Gastrocnemius medialis (tissue), 4 donors: ENCODE data around the gene ANKRD24.

ENCODE experiments used
- CTCF ChIP-seq, 5 experiments: fragments of 450-650 bp in 3 of 5; fragments of 200-600 bp in 2 of 5; sonication (generic) in 2 of 5; IDR thresholded peaks in 4 of 5; conservative IDR thresholded peaks in 1 of 5; 1 replicate in 4 of 5; 2 replicates in 1 of 5; pipeline ENCODE4 v1.5.1; 2016 to 2019; ENCODE audit warnings: antibody characterized with exemption in 5 of 5, mild to moderate bottlenecking in 3 of 5, moderate library complexity in 3 of 5
- POLR2A ChIP-seq, 2 donors: fragments of 450-650 bp; IDR thresholded peaks; one replicate each; pipeline ENCODE4 v1.6.1; 2017; ENCODE audit warnings: antibody characterized with exemption in 2 of 2, mild to moderate bottlenecking in 2 of 2, moderate library complexity in 2 of 2

GRCh38 chr19:4227771-4228170, 45.3 kb downstream of the ANKRD24 start:
- TF ChIP-seq CTCF (IDR thresholded peaks at IDR 0.05 in 4 of 5, conservative IDR thresholded peaks at IDR 0.05 in 1 of 5), result no peak
- TF ChIP-seq POLR2A (IDR thresholded peaks at IDR 0.05), result no peak
